HepG2 (cell line): ENCODE measurements around the gene RAB17. TPM values are rescaled to one million over a fixed set of nuclear protein-coding genes. Genes with fewer than 3 reads are reported as not detected.

Experiments
- ASH2L ChIP-seq: fragments of 300-600, 200-600 bp; sonication (generic); IDR thresholded peaks from 2 replicates; pipeline ENCODE4 v1.7.0; 2017; ENCODE audit warnings: low read depth, mild to moderate bottlenecking, moderate library complexity, mixed read lengths, low read length; ENCODE audit not compliant: insufficient read length
- BCL3 ChIP-seq: sonication (generic); formaldehyde crosslinking; IDR thresholded peaks from 2 replicates; pipeline ENCODE4 v1.5.1; 2020; ENCODE audit warnings: mild to moderate bottlenecking, missing genetic modification reagents, moderate library complexity
- ETS1 ChIP-seq: sonication (generic); formaldehyde crosslinking; IDR thresholded peaks from 2 replicates; pipeline ENCODE4 v1.4.0; 2020; ENCODE audit warnings: missing genetic modification reagents
- GABPB1 ChIP-seq: IDR thresholded peaks from 2 replicates; pipeline ENCODE4 v1.6.1; 2016; ENCODE audit warnings: mild to moderate bottlenecking, missing genetic modification reagents, moderate library complexity, missing compliant biosample characterization
- HCFC1 ChIP-seq: fragments of 150-350 bp; IDR thresholded peaks from 2 replicates; pipeline ENCODE4 v1.6.1; 2014; ENCODE audit warnings: low read depth, low read length
- HOXA5 ChIP-seq: sonication (generic); formaldehyde crosslinking; IDR thresholded peaks from 2 replicates; pipeline ENCODE4 v1.4.0; 2020; ENCODE audit warnings: missing genetic modification reagents
- IRF2 ChIP-seq: IDR thresholded peaks from 2 replicates; pipeline ENCODE4 v1.6.1; 2018; ENCODE audit warnings: missing genetic modification reagents, missing compliant biosample characterization
- ISL2 ChIP-seq: sonication (generic); formaldehyde crosslinking; IDR thresholded peaks from 2 replicates; pipeline ENCODE4 v1.5.0; 2020; ENCODE audit warnings: missing genetic modification reagents
- NR2F6 ChIP-seq, 2 experiments: IDR thresholded peaks; 2 replicates each; pipeline ENCODE4 v1.6.1; 2016; ENCODE audit warnings: antibody characterized with exemption in 1 of 2, mild to moderate bottlenecking in 1 of 2
- PBX3 ChIP-seq: sonication (generic); formaldehyde crosslinking; IDR thresholded peaks from 2 replicates; pipeline ENCODE4 v1.8.1; 2023; ENCODE audit warnings: missing genetic modification reagents, inconsistent platforms, borderline replicate concordance
- PHF21A ChIP-seq: sonication (generic); formaldehyde crosslinking; IDR thresholded peaks from 2 replicates; pipeline ENCODE4 v1.5.0; 2020; ENCODE audit warnings: mild to moderate bottlenecking, missing genetic modification reagents
- PRDM15 ChIP-seq: sonication (generic); formaldehyde crosslinking; IDR thresholded peaks from 2 replicates; pipeline ENCODE4 v1.4.0; 2020; ENCODE audit warnings: missing genetic modification reagents
- SALL1 ChIP-seq: sonication (generic); formaldehyde crosslinking; IDR thresholded peaks from 2 replicates; pipeline ENCODE4 v1.8.0; 2022; ENCODE audit warnings: mild to moderate bottlenecking, missing genetic modification reagents
- SP1 ChIP-seq, 2 experiments: fragments of 450-650 bp in 1 of 2; sonication (generic) in 1 of 2; formaldehyde crosslinking in 1 of 2; IDR thresholded peaks; 2 replicates each; pipeline versions ENCODE4 v1.4.0 to v1.6.1; 2016 to 2020; ENCODE audit warnings: missing genetic modification reagents in 1 of 2
- ZFY ChIP-seq: sonication (generic); formaldehyde crosslinking; IDR thresholded peaks from 2 replicates; pipeline ENCODE4 v1.4.0; 2020; ENCODE audit warnings: missing genetic modification reagents
- ZMAT3 ChIP-seq: sonication (generic); formaldehyde crosslinking; conservative IDR thresholded peaks from 2 replicates; pipeline ENCODE4 v1.7.0; 2021; ENCODE audit warnings: missing genetic modification reagents
- ZNF234 ChIP-seq: sonication (generic); formaldehyde crosslinking; conservative IDR thresholded peaks from 2 replicates; pipeline ENCODE4 v1.5.1; 2020; ENCODE audit warnings: mild to moderate bottlenecking, missing genetic modification reagents
- ZNF256 ChIP-seq: sonication (generic); formaldehyde crosslinking; conservative IDR thresholded peaks from 2 replicates; pipeline ENCODE4 v1.4.0; 2020; ENCODE audit warnings: missing genetic modification reagents
- ZNF350 ChIP-seq: sonication (generic); formaldehyde crosslinking; IDR thresholded peaks from 2 replicates; pipeline ENCODE4 v1.4.0; 2020; ENCODE audit warnings: mild to moderate bottlenecking, low read depth, missing genetic modification reagents, borderline replicate concordance
- ZNF451 ChIP-seq: sonication (generic); formaldehyde crosslinking; IDR thresholded peaks from 2 replicates; pipeline ENCODE4 v1.5.0; 2020; ENCODE audit warnings: mild to moderate bottlenecking, missing genetic modification reagents
- ZNF761 ChIP-seq: sonication (generic); formaldehyde crosslinking; conservative IDR thresholded peaks from 2 replicates; pipeline ENCODE4 v1.4.0; 2020; ENCODE audit warnings: mild to moderate bottlenecking, missing genetic modification reagents
- polyA plus RNA-seq, 8 experiments: library from polyadenylated mRNA; depleted of rRNA in 3 of 8; stranded (reverse) in 7 of 8; unstranded in 1 of 8; fragments of >200 nt; fragmentation: Illumina TruSeq in 4 of 8; extraction: Trizol in 4 of 8; gene quantifications; 2 replicates each; pipeline versions ENCODE4 v1.2.1 to v1.2.3, GENCODE V29; 2011 to 2016; ENCODE audit warnings: low read depth in 4 of 8, missing spikeins in 1 of 8, mixed read lengths in 1 of 8; ENCODE audit not compliant: insufficient read depth in 1 of 8
- total RNA-seq, 5 experiments: library from RNA; depleted of rRNA; stranded (reverse); fragments of >200 nt; fragmentation: Illumina TruSeq; extraction: Trizol; gene quantifications; 2 replicates each; pipeline ENCODE4 v1.2.3, GENCODE V29; 2016; ENCODE audit warnings: low read depth in 1 of 5

RAB17 gene
- total and polyA plus RNA-seq, 2 of the 13 experiments (the other 11 are each of a cell fraction or from before 2014, with no cell fraction given): 68.0 to 124 TPM

- no peak for TF ChIP-seq PBX3
- peak; percentile 76 for TF ChIP-seq PHF21A (CRISPR knock-in tag)
- no peak for TF ChIP-seq HCFC1
- 0 out of 2 replicates have a peak, but pooled peaks have one; percentile 30 for TF ChIP-seq ZNF350 (CRISPR knock-in tag)
- no peak for TF ChIP-seq NR2F6 (IDR thresholded peaks at IDR 0.05)
- TF ChIP-seq NR2F6 (CRISPR knock-in tag; IDR thresholded peaks at IDR 0.05): peak; percentile 35; the same call in 1 of the 2 replicates
- 0 out of 2 replicates have a peak, but pooled peaks have one; percentile 29 for TF ChIP-seq ZNF451 (CRISPR knock-in tag)
- 0 out of 2 replicates have a peak, but pooled peaks have one; percentile 31 for TF ChIP-seq ZNF256
- TF ChIP-seq BCL3 (CRISPR knock-in tag): no peak
- TF ChIP-seq PRDM15 (CRISPR knock-in tag): 0 out of 2 replicates have a peak, but pooled peaks have one; percentile 42
- no peak for TF ChIP-seq ETS1
- TF ChIP-seq SALL1 (CRISPR knock-in tag): peak; percentile 28
- no peak for TF ChIP-seq ZNF234
- peak; percentile 68; the same call in 1 of the 2 replicates for TF ChIP-seq ZMAT3 (CRISPR knock-in tag)
- TF ChIP-seq ZNF761: 0 out of 2 replicates have a peak, but pooled peaks have one; percentile 53
- TF ChIP-seq GABPB1 (CRISPR knock-in tag): peak; percentile 52
- TF ChIP-seq ZFY (CRISPR knock-in tag): peak; percentile 59
- peak; percentile 67 for TF ChIP-seq HOXA5
- TF ChIP-seq SP1 (IDR thresholded peaks at IDR 0.05): no peak
- TF ChIP-seq SP1 (CRISPR knock-in tag; IDR thresholded peaks at IDR 0.05): no peak
- TF ChIP-seq ISL2 (CRISPR knock-in tag): peak; percentile 14; the same call in 1 of the 2 replicates
- peak; percentile 55 for TF ChIP-seq IRF2 (CRISPR knock-in tag)
- TF ChIP-seq ASH2L: peak; percentile 24
Observed at GRCh38 chr2:237600205-237600846, 9.8 kb upstream of the RAB17 start (continued).
